ENCODE measurements around the gene CAMK2D.
A peak's percentile ranks its signal among the peaks of the same experiment; 100 is the strongest.

CAMK2D gene

GRCh38 chr4:113763029-113763285, 1.4 kb upstream of the CAMK2D start:
- no peak overlapping the region for H3K27ac ChIP-seq
- TF ChIP-seq ZFX (IDR thresholded peaks at IDR 0.05), result no peak
- TF ChIP-seq CTCF (conservative IDR thresholded peaks at IDR 0.05), result no peak

- H3K27ac ChIP-seq, result peak overlapping the region; percentile 82
- no peak for TF ChIP-seq ZFX (IDR thresholded peaks at IDR 0.05)
- no peak for TF ChIP-seq CTCF (conservative IDR thresholded peaks at IDR 0.05)
Measured at GRCh38 chr4:113762186-113763028, 869 bp upstream of the CAMK2D start.

- peak; percentile 28; the same call in 1 of the 2 replicates for TF ChIP-seq ZFX (IDR thresholded peaks at IDR 0.05)
- TF ChIP-seq CTCF (conservative IDR thresholded peaks at IDR 0.05), result no peak
- H3K27ac ChIP-seq, result peak overlapping the region; percentile 82
Measured at GRCh38 chr4:113760795-113761619, 531 bp downstream of the CAMK2D start.

GRCh38 chr4:113760094-113760794, 1.3 kb downstream of the CAMK2D start:
- peak overlapping the region; percentile 82 for H3K27ac ChIP-seq
- TF ChIP-seq ZFX (IDR thresholded peaks at IDR 0.05) (no peak), CTCF (conservative IDR thresholded peaks at IDR 0.05) (no peak)

- no peak overlapping the region for H3K27ac ChIP-seq
- no peak for TF ChIP-seq ZFX (IDR thresholded peaks at IDR 0.05)
- TF ChIP-seq CTCF (conservative IDR thresholded peaks at IDR 0.05), result no peak
Measured at GRCh38 chr4:113759696-113760093, 1.8 kb downstream of the CAMK2D start.

GRCh38 chr4:113758372-113758771, 3.2 kb downstream of the CAMK2D start:
- no peak overlapping the region for H3K27ac ChIP-seq
- TF ChIP-seq ZFX (IDR thresholded peaks at IDR 0.05), result no peak
- no peak for TF ChIP-seq CTCF (conservative IDR thresholded peaks at IDR 0.05)

GRCh38 chr4:113757486-113757885, 4.1 kb downstream of the CAMK2D start:
- H3K27ac ChIP-seq, result no peak overlapping the region

More at GRCh38 chr4:113757486-113757885, 4.1 kb downstream of the CAMK2D start:
- TF ChIP-seq CTCF (conservative IDR thresholded peaks at IDR 0.05), result no peak
- no peak for TF ChIP-seq ZFX (IDR thresholded peaks at IDR 0.05)

Data from C4-2B (cell line).